ENCODE measurements around the gene SI.
"Not testable (repeated sequence)": the region's sequence is repeated elsewhere in the genome, so short reads cannot be mapped to it uniquely, and the experiment has no call there.

Gene SI

DNA sequence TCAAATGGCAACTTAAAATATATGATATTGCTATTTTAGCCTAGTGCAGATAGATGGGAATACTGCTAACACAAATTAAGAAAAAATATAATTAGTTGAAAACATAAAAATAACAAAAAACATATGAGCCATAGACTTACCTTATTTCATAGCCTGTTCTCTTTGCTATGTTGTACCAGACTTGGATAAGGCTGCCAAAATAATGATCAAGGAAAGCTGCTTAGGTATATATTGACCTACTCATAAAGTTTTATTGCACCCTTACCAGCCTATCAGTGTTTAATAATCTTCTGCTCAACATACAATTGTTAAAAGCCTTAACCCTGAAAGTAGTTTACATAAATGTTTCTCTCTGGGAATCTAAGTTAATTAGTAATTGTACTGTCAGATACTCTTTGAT, at the start of gene SI:
TSS of gene SI (minus strand) at position 204 of the 400 bp plus-strand sequence. CDS start 2,484 bp downstream, outside the sequence.
- in situ Hi-C loops (cut with MboI; ENCODE audit: low pct_unique_long_range_greater_than_20kb, low sequenced_read_pairs) = no loop called here
- no peak for DNase-seq

DNA sequence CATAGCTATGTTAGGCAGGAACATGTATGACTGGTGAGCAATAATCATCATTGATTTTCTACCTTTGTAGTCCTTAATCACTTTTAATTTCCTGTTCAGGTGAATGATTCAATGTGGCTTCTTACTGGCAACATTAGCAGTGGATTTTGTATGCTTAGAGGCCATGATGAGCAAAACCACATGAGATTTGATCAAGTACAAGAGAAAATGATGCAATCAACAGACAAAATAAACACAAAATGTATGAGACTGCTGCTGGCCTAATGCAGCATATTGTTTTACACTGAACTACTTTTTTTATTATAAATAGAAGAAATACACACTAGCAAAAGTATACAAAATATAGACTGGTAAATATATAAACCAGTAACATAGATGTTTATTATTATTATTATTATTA, 47.5 kb upstream of the SI start:
- in situ Hi-C loops (cut with MboI; ENCODE audit: low pct_unique_long_range_greater_than_20kb, low sequenced_read_pairs) = no loop called here
- DNase-seq = no peak

DNA sequence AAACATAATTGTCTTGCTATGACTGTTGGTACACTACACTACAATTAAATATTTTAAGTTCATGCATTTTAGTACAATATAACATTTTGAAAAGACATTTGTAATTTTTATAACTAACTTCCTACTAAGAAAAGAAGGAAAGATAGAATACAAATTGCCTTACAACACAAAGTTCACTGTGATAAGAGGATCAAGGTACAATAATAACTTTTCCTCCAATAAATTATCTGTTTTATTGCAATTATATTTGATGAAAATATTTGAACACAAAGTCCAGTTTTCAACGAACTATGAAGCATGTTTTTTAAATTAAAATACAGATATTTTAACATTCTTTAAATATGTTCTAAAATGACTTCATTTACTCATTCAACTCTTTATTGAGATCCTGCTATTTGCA, 33.1 kb upstream of the SI start:
- no peak for DNase-seq
- in situ Hi-C loops (cut with MboI; ENCODE audit: low pct_unique_long_range_greater_than_20kb, low sequenced_read_pairs) = no loop called here

- in situ Hi-C loops (cut with MboI; ENCODE audit: low pct_unique_long_range_greater_than_20kb, low sequenced_read_pairs) = no loop called here
These were observed 25.3 kb upstream of the SI start for GRCh38 chr3:165103616-165104015.

DNA sequence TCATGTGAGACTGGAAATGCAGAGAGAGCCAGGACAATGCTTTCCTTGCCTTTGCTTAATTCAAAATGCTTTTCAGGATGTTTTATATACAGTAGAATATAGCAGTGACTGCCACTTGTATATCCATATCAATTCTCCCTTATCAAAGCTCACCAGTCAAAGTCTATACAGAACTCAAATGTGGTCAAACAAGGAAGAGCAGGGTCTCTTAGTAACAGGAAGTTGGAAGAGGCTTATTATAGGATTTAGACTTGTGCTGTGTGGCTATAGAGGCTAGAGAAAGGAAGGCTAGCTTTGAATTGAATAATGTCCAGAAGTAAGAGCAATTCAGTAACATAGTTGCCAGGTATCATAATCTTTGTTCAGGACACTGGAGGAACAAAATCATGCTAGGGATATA, 4.4 kb upstream of the SI start:
- in situ Hi-C loops (cut with MboI; ENCODE audit: low pct_unique_long_range_greater_than_20kb, low sequenced_read_pairs) = no loop called here
- DNase-seq = no peak

More at GRCh38 chr3:165103616-165104015, 25.3 kb upstream of the SI start:
- DNase-seq = no peak

GRCh38 chr3:165081183-165081582, 2.9 kb upstream of the SI start:
- DNase-seq = no peak
- in situ Hi-C loops (cut with MboI; ENCODE audit: low pct_unique_long_range_greater_than_20kb, low sequenced_read_pairs) = no loop called here

DNA sequence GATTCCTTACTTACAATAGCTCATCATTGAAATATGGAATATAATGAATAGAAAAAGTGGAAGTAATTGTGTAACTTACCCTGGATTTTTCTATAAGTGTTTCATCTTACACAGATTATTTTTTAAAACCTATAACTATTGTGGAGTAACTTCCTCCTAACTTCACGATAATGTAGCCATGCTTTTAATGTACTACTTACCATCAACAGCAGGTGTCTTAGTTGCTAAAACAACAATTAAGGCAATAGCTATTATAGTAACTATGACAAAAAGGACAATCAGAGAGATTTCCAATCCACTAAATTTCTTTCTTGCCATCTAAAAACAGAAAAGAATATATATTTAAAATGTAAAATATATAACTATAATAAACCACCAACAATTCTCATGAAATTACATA, 2.6 kb downstream of the SI start:
- no peak for DNase-seq
- in situ Hi-C loops (cut with MboI; ENCODE audit: low pct_unique_long_range_greater_than_20kb, low sequenced_read_pairs) = no loop called here

DNA sequence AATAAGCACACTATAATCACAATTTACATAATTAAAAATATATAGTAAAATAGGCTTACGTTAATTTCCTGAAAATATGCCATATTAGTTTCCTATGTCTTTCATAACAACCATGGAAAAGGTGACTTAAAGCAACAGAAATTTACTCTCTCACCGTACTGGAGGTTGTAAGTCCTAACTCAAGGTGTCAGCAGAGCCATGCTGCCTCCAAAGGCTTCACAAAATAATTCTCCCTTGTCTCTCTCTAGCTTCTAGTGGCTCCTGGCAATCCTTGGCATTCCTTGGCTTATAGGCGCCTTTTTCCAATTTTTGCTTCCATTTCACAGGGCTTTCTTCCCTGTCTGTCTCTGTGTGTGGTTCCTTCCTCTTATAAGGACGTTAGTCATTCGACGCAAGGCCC, 7.6 kb downstream of the SI start:
- in situ Hi-C loops (cut with MboI; ENCODE audit: low pct_unique_long_range_greater_than_20kb, low sequenced_read_pairs) = no loop called here
- no peak for DNase-seq

DNA sequence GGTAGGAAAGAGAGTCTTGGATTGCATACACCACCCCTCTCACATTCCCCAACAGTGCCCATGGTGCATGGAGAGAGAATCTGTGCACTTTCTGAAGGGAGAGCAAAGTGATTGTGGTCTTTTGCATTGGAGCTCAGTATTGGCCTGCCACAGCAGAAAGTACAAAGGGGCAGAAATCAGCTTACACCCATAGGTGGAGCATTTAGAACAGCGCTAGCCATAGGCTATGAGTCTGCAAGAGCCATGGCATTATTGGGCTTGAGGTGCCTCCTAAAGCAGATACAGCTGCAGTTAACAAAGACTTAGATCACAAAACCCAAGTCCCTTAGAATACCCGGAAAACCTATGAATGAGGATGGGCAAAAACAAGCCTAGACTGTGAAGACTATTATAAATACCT, 21.8 kb downstream of the SI start:
- in situ Hi-C loops (cut with MboI; ENCODE audit: low pct_unique_long_range_greater_than_20kb, low sequenced_read_pairs) = no loop called here
- no peak for DNase-seq

GRCh38 chr3:165040186-165040585, 38.1 kb downstream of the SI start:
- no peak for DNase-seq
- in situ Hi-C loops (cut with MboI; ENCODE audit: low pct_unique_long_range_greater_than_20kb, low sequenced_read_pairs) = no loop called here

DNA sequence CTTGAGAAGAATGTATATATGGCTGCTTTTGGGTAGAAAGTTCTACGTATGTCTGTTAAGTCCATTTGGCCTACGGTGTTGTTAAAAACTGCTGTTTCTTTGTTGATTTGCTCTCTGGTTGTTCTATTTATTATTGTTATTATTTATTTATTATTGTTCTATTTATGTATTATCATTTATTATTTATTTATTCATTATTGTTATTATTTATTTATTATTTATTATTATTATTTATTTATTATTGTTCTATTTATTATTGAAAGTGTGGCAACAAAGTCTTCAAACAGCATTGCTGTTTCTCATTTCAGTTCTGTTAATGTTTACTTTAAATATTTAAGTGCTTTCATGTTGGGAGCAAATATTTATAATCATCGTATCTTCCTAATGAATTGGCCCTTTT, 66.7 kb downstream of the SI start:
- in situ Hi-C loops (cut with MboI; ENCODE audit: low pct_unique_long_range_greater_than_20kb, low sequenced_read_pairs) = no loop called here
- DNase-seq = no peak

DNA sequence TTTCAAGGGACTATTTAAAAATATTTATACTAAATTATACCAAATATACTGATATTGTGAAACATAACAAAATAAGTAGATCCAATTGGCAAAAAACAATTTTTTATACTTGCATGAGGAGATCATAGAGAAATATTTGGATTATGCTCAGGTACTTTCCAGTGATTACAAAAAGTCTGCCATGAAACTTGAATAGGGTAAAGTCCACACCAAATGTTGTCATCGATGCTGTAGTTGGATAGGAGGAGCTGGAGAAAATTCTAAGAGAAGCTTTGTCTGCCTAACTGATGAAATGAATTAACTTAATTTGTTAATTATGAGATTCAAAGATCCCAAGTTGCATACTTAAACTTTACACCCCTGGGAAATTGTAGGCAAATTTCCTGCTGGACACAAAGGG, 93.3 kb downstream of the SI start:
- in situ Hi-C loops (cut with MboI; ENCODE audit: low pct_unique_long_range_greater_than_20kb, low sequenced_read_pairs) = no loop called here
- no peak for DNase-seq

- no peak for DNase-seq
- in situ Hi-C loops (cut with MboI; ENCODE audit: low pct_unique_long_range_greater_than_20kb, low sequenced_read_pairs) = no loop called here
These were observed 115.7 kb downstream of the SI start for GRCh38 chr3:164962610-164963009.

- DNase-seq = no peak
- in situ Hi-C loops (cut with MboI; ENCODE audit: low pct_unique_long_range_greater_than_20kb, low sequenced_read_pairs) = no loop called here
These were observed 125.3 kb downstream of the SI start for GRCh38 chr3:164952966-164953365.

GRCh38 chr3:164951403-164951802, 126.9 kb downstream of the SI start:
- in situ Hi-C loops (cut with MboI; ENCODE audit: low pct_unique_long_range_greater_than_20kb, low sequenced_read_pairs); DNase-seq: not testable (repeated sequence)

- in situ Hi-C loops (cut with MboI; ENCODE audit: low pct_unique_long_range_greater_than_20kb, low sequenced_read_pairs) = no loop called here
- DNase-seq = no peak
These were observed 137.6 kb downstream of the SI start for GRCh38 chr3:164940745-164941144.

GRCh38 chr3:164929642-164930041, 148.7 kb downstream of the SI start:
- no peak for DNase-seq

More at GRCh38 chr3:164929642-164930041, 148.7 kb downstream of the SI start:
- in situ Hi-C loops (cut with MboI; ENCODE audit: low pct_unique_long_range_greater_than_20kb, low sequenced_read_pairs) = no loop called here

Measured in KBM-7 (cell line).